Amygdala (tissue), 56 donors: ENCODE results near the gene NXPH4.

Source experiments
- DNase-seq, 56 donors: peaks; one replicate each; lab custom pipeline; 2025; lab: John Stamatoyannopoulos, UW

Gene NXPH4

GRCh38 chr12:57240066-57240921 is 23.7 kb downstream of the NXPH4 start:
- peak in 47 of 56 donors; percentile 10 to 83 (median 54) for DNase-seq

GRCh38 chr12:57240926-57241401 is 24.4 kb downstream of the NXPH4 start:
- peak in 2 of 56 donors; percentile 17 to 52 for DNase-seq

- peak in 8 of 56 donors; percentile 14 to 45 (median 30) for DNase-seq
These were observed 25.1 kb downstream of the NXPH4 start for GRCh38 chr12:57241402-57242310.

- DNase-seq = peak in 13 of 56 donors; percentile 16 to 50 (median 33)
These were observed 25.7 kb downstream of the NXPH4 start for GRCh38 chr12:57242329-57242690.

GRCh38 chr12:57242691-57243454 is 26.3 kb downstream of the NXPH4 start:
- peak in 32 of 56 donors; percentile 5 to 64 (median 28) for DNase-seq

GRCh38 chr12:57243521-57244311 is 27.1 kb downstream of the NXPH4 start:
- DNase-seq = peak in 33 of 56 donors; percentile 8 to 71 (median 35)

GRCh38 chr12:57244312-57244696 is 27.7 kb downstream of the NXPH4 start:
- no peak for DNase-seq

GRCh38 chr12:57247041-57247440 is 30.4 kb downstream of the NXPH4 start:
- no peak for DNase-seq

- peak in 1 of 56 donors; percentile 33 for DNase-seq
These were observed 32.5 kb downstream of the NXPH4 start for GRCh38 chr12:57248934-57249742.

- no peak for DNase-seq
These were observed 33.9 kb downstream of the NXPH4 start for GRCh38 chr12:57250541-57250940.

GRCh38 chr12:57250956-57251355 is 34.4 kb downstream of the NXPH4 start, which contains the start of gene STAC3:
Gene STAC3 (minus strand): TSS chr12:57251187. CDS start chr12:57249636, 1,551 bp downstream.
- no peak for DNase-seq

GRCh38 chr12:57254506-57255280 is 38.1 kb downstream of the NXPH4 start:
- DNase-seq = no peak

GRCh38 chr12:57255916-57256315 is 39.3 kb downstream of the NXPH4 start:
- DNase-seq = no peak

- no peak for DNase-seq
These were observed 42.7 kb downstream of the NXPH4 start for GRCh38 chr12:57258977-57259970.

GRCh38 chr12:57260366-57260765 is 43.8 kb downstream of the NXPH4 start:
- DNase-seq = no peak

GRCh38 chr12:57261428-57261865 is 44.9 kb downstream of the NXPH4 start:
- no peak for DNase-seq
